Stimulated activated CD4-positive, alpha-beta T cell treated with anti-CD3 and anti-CD28 coated beads, Interleukin-4, amount 100 ng/mL, for 1 hour (primary cell): ENCODE results near the gene SYPL1.

Experiments
- DNase-seq: peaks from one replicate; pipeline ENCODE4 v3.0.0-alpha.2; 2020

SYPL1 gene

GRCh38 chr7:106064771-106065574, 47.1 kb downstream of the SYPL1 start:
- DNase-seq: no peak

- DNase-seq: no peak
These were observed 47.8 kb downstream of the SYPL1 start for GRCh38 chr7:106064316-106064715.

GRCh38 chr7:106063692-106064091, 48.4 kb downstream of the SYPL1 start:
- no peak for DNase-seq

GRCh38 chr7:106063024-106063423, 49.1 kb downstream of the SYPL1 start:
- DNase-seq: no peak

- DNase-seq: no peak
These were observed 49.6 kb downstream of the SYPL1 start for GRCh38 chr7:106062521-106062931.

GRCh38 chr7:106062006-106062405, 50.1 kb downstream of the SYPL1 start:
- no peak for DNase-seq

GRCh38 chr7:106061301-106061979, 50.7 kb downstream of the SYPL1 start:
- DNase-seq: no peak

GRCh38 chr7:106060394-106060920, 51.7 kb downstream of the SYPL1 start:
- no peak for DNase-seq

GRCh38 chr7:106059556-106059955, 52.6 kb downstream of the SYPL1 start:
- DNase-seq: no peak

GRCh38 chr7:106058928-106059324, 53.2 kb downstream of the SYPL1 start:
- no peak for DNase-seq

GRCh38 chr7:106057962-106058927, 53.9 kb downstream of the SYPL1 start:
- no peak for DNase-seq

GRCh38 chr7:106057204-106057961, 54.7 kb downstream of the SYPL1 start:
- no peak for DNase-seq

GRCh38 chr7:106056513-106057203, 55.5 kb downstream of the SYPL1 start:
- DNase-seq: peak; percentile 61

- DNase-seq: no peak
These were observed 57.1 kb downstream of the SYPL1 start for GRCh38 chr7:106054971-106055532.

GRCh38 chr7:106054156-106054910, 57.8 kb downstream of the SYPL1 start:
- no peak for DNase-seq

GRCh38 chr7:106053109-106053508, 59.0 kb downstream of the SYPL1 start:
- DNase-seq: no peak

- DNase-seq: no peak
These were observed 59.4 kb downstream of the SYPL1 start for GRCh38 chr7:106052681-106053080.

- no peak for DNase-seq
These were observed 61.4 kb downstream of the SYPL1 start for GRCh38 chr7:106050746-106051117.

- no peak for DNase-seq
These were observed 61.9 kb downstream of the SYPL1 start for GRCh38 chr7:106050002-106050745.
